HepG2 (cell line): Measurements from ENCODE around the gene STRADA. TPM values are rescaled to one million over a fixed set of nuclear protein-coding genes. Genes with fewer than 3 reads are reported as not detected.

Experiments
- CBX2 ChIP-seq, 2 experiments: fragments of 200-600 bp in 1 of 2; sonication (generic); formaldehyde crosslinking in 1 of 2; IDR thresholded peaks; 2 replicates each; pipeline versions ENCODE4 v1.7.0 to v1.8.1; 2018 to 2022; ENCODE audit warnings: low read depth in 2 of 2, low read length in 1 of 2, mild to moderate bottlenecking in 1 of 2, missing genetic modification reagents in 1 of 2
- CHD2 ChIP-seq: IDR thresholded peaks from 2 replicates; pipeline ENCODE4 v1.6.1; 2011; ENCODE audit warnings: low read depth, low read length, improper control_type of control experiment
- HHEX ChIP-seq: IDR thresholded peaks from 2 replicates; pipeline ENCODE4 v1.6.1; 2016; ENCODE audit warnings: control low read depth
- JDP2 ChIP-seq: sonication (generic); formaldehyde crosslinking; IDR thresholded peaks from 2 replicates; pipeline ENCODE4 v1.8.1; 2022; ENCODE audit warnings: missing genetic modification reagents, borderline replicate concordance
- KDM4B ChIP-seq: sonication (generic); formaldehyde crosslinking; IDR thresholded peaks from 2 replicates; pipeline ENCODE4 v1.4.0; 2020; ENCODE audit warnings: missing genetic modification reagents
- KLF16 ChIP-seq, 2 experiments: sonication (generic) in 1 of 2; formaldehyde crosslinking in 1 of 2; IDR thresholded peaks; 2 replicates each; pipeline versions ENCODE4 v1.6.1 to v1.8.0; 2016 to 2023; ENCODE audit warnings: missing genetic modification reagents in 2 of 2, missing compliant biosample characterization in 1 of 2
- LCORL ChIP-seq, 2 experiments: fragments of 450-650 bp in 1 of 2; sonication (generic) in 1 of 2; formaldehyde crosslinking in 1 of 2; IDR thresholded peaks; 2 replicates each; pipeline versions ENCODE4 v1.5.0 to v1.6.1; 2017 to 2020; ENCODE audit warnings: antibody characterized with exemption in 1 of 2, missing genetic modification reagents in 1 of 2
- PCBP1 ChIP-seq: fragments of 200-400 bp; formaldehyde crosslinking; IDR thresholded peaks from 2 replicates; pipeline ENCODE4 v1.6.1; 2017; ENCODE audit warnings: mild to moderate bottlenecking, low read depth, low read length, borderline replicate concordance
- POLR2AphosphoS5 ChIP-seq: IDR thresholded peaks from 2 replicates; pipeline ENCODE4 v1.6.1; 2012; ENCODE audit warnings: low read depth, low read length
- SALL2 ChIP-seq: sonication (generic); formaldehyde crosslinking; IDR thresholded peaks from 2 replicates; pipeline ENCODE4 v1.8.1; 2023; ENCODE audit warnings: mild to moderate bottlenecking, missing genetic modification reagents, inconsistent platforms
- TOE1 ChIP-seq: sonication (generic); formaldehyde crosslinking; IDR thresholded peaks from 2 replicates; pipeline ENCODE4 v1.4.0; 2020; ENCODE audit warnings: mild to moderate bottlenecking, missing genetic modification reagents
- ZEB1 ChIP-seq: IDR thresholded peaks from 2 replicates; pipeline ENCODE4 v1.6.1; 2012; ENCODE audit warnings: mild to moderate bottlenecking, low read depth, inconsistent platforms; ENCODE audit not compliant: insufficient replicate concordance
- ZNF256 ChIP-seq: sonication (generic); formaldehyde crosslinking; conservative IDR thresholded peaks from 2 replicates; pipeline ENCODE4 v1.4.0; 2020; ENCODE audit warnings: missing genetic modification reagents
- ZNF776 ChIP-seq: sonication (generic); formaldehyde crosslinking; IDR thresholded peaks from 2 replicates; pipeline ENCODE4 v1.4.0; 2020; ENCODE audit warnings: mild to moderate bottlenecking, missing genetic modification reagents
- polyA plus RNA-seq, 8 experiments: library from polyadenylated mRNA; depleted of rRNA in 3 of 8; stranded (reverse) in 7 of 8; unstranded in 1 of 8; fragments of >200 nt; fragmentation: Illumina TruSeq in 4 of 8; extraction: Trizol in 4 of 8; gene quantifications; 2 replicates each; pipeline versions ENCODE4 v1.2.1 to v1.2.3, GENCODE V29; 2011 to 2016; ENCODE audit warnings: low read depth in 4 of 8, missing spikeins in 1 of 8, mixed read lengths in 1 of 8; ENCODE audit not compliant: insufficient read depth in 1 of 8
- total RNA-seq, 5 experiments: library from RNA; depleted of rRNA; stranded (reverse); fragments of >200 nt; fragmentation: Illumina TruSeq; extraction: Trizol; gene quantifications; 2 replicates each; pipeline ENCODE4 v1.2.3, GENCODE V29; 2016; ENCODE audit warnings: low read depth in 1 of 5
- TF ChIP-seq, protein P1 (sequence below): sonication (generic); formaldehyde crosslinking; IDR thresholded peaks from 2 replicates; pipeline ENCODE4 v1.5.0; 2020; ENCODE audit warnings: missing genetic modification reagents
- TF ChIP-seq, protein P2 (sequence below): sonication (generic); formaldehyde crosslinking; IDR thresholded peaks from 2 replicates; pipeline ENCODE4 v1.8.0; 2022; ENCODE audit warnings: low read depth, missing genetic modification reagents
- TF ChIP-seq, protein P3 (sequence below): sonication (generic); formaldehyde crosslinking; IDR thresholded peaks from 2 replicates; pipeline ENCODE4 v1.4.0; 2020; ENCODE audit warnings: missing genetic modification reagents; ENCODE audit errors: not compliant biosample characterization
- TF ChIP-seq, protein P4 (sequence below): sonication (generic); formaldehyde crosslinking; IDR thresholded peaks from 2 replicates; pipeline ENCODE4 v1.4.0; 2020; ENCODE audit warnings: missing genetic modification reagents
- TF ChIP-seq, protein P5 (sequence below): sonication (generic); formaldehyde crosslinking; IDR thresholded peaks from 2 replicates; pipeline ENCODE4 v1.8.0; 2022; ENCODE audit warnings: mild to moderate bottlenecking, missing genetic modification reagents; ENCODE audit not compliant: insufficient replicate concordance
- TF ChIP-seq, protein P6 (sequence below): sonication (generic); formaldehyde crosslinking; IDR thresholded peaks from 2 replicates; pipeline ENCODE4 v1.8.1; 2023; ENCODE audit warnings: mild to moderate bottlenecking, missing genetic modification reagents, borderline replicate concordance

Gene STRADA
- total and polyA plus RNA-seq, 2 of the 13 experiments (the other 11 are each of a cell fraction or from before 2014, with no cell fraction given), result 17.6 to 17.9 TPM

DNA sequence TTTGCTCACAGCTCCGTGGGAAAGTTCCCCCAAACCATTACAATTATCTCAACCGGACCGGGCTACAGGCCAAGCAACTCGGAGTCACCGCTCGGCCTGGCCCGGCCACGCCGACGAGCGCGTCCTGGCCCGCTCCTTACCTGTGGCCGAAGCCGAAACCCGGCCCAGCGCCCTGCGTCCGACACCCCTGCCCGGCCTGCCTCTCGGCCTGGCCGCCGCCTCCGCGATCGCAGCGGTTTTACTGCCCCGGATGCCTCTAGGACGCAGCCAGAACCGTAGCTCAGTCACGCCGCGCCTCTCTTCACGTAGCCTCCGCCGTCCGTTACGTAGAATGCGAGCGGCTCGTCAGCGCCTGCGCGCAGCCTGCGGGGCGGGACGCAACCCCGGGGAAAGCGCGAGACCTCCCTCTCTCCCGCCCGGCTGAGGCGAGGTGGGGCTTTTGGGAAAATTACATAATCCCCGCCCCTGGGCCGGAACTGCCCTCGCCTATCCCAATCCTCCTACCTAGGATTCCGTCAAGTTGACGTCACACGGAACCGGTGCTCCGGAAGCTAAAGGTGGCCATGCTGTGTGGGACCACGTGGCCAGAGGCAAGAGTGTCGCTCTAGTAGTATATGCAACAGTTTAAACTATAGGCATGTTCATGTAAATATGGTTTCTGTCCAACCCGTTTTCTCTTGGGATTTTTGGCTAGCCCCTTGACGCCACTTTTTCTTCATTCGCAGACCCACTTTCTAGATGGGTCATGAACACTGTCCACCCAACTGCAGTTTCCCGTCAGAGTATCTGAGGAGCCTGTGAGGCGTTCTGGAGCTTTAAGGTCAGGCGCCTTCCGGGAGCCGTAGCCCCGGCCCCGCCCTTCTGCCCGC is 31.9 kb upstream of the STRADA start, which contains the start of gene CCDC47 (continued):
- TF ChIP-seq, protein P1, sequence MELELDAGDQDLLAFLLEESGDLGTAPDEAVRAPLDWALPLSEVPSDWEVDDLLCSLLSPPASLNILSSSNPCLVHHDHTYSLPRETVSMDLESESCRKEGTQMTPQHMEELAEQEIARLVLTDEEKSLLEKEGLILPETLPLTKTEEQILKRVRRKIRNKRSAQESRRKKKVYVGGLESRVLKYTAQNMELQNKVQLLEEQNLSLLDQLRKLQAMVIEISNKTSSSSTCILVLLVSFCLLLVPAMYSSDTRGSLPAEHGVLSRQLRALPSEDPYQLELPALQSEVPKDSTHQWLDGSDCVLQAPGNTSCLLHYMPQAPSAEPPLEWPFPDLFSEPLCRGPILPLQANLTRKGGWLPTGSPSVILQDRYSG, result peak; percentile 45; the same call in 1 of the 2 replicates
- TF ChIP-seq SALL2 (CRISPR knock-in tag) (peak; percentile 98), CHD2 (peak; percentile 94), HHEX (CRISPR knock-in tag) (0 out of 2 replicates have a peak, but pooled peaks have one; percentile 5), LCORL (IDR thresholded peaks at IDR 0.05) (peak; percentile 82), LCORL (CRISPR knock-in tag; IDR thresholded peaks at IDR 0.05) (peak; percentile 98), ZNF256 (peak; percentile 88), CBX2 (IDR thresholded peaks at IDR 0.05; ENCODE audit: low read depth, low read length) (no peak), CBX2 (CRISPR knock-in tag; IDR thresholded peaks at IDR 0.05; ENCODE audit: low read depth) (peak; percentile 21; the same call in 1 of the 2 replicates), TOE1 (CRISPR knock-in tag) (no peak), POLR2AphosphoS5 (peak; percentile 79), ZEB1 (peak; percentile 86), KDM4B (CRISPR knock-in tag) (no peak; the same call in 1 of the 2 replicates), JDP2 (CRISPR knock-in tag) (no peak), PCBP1 (peak; percentile 66; the same call in 1 of the 2 replicates), KLF16 (CRISPR knock-in tag; IDR thresholded peaks at IDR 0.05) (peak in 1 of 2 experiments; percentile 95; a peak in 2 of 4 replicates), ZNF776 (peak; percentile 44; the same call in 1 of the 2 replicates)
- TF ChIP-seq, protein P2, sequence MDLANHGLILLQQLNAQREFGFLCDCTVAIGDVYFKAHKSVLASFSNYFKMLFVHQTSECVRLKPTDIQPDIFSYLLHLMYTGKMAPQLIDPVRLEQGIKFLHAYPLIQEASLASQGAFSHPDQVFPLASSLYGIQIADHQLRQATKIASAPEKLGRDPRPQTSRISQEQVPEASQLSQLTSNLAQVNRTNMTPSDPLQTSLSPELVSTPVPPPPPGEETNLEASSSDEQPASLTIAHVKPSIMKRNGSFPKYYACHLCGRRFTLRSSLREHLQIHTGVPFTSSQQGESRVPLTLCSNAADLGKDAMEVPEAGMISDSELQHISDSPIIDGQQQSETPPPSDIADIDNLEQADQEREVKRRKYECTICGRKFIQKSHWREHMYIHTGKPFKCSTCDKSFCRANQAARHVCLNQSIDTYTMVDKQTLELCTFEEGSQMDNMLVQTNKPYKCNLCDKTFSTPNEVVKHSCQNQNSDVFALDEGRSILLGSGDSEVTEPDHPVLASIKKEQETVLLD (CRISPR knock-in tag), result peak; percentile 91; the same call in 1 of the 2 replicates
- TF ChIP-seq, protein P3, sequence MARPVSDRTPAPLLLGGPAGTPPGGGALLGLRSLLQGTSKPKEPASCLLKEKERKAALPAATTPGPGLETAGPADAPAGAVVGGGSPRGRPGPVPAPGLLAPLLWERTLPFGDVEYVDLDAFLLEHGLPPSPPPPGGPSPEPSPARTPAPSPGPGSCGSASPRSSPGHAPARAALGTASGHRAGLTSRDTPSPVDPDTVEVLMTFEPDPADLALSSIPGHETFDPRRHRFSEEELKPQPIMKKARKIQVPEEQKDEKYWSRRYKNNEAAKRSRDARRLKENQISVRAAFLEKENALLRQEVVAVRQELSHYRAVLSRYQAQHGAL (CRISPR knock-in tag), result no peak
- TF ChIP-seq, protein P4, sequence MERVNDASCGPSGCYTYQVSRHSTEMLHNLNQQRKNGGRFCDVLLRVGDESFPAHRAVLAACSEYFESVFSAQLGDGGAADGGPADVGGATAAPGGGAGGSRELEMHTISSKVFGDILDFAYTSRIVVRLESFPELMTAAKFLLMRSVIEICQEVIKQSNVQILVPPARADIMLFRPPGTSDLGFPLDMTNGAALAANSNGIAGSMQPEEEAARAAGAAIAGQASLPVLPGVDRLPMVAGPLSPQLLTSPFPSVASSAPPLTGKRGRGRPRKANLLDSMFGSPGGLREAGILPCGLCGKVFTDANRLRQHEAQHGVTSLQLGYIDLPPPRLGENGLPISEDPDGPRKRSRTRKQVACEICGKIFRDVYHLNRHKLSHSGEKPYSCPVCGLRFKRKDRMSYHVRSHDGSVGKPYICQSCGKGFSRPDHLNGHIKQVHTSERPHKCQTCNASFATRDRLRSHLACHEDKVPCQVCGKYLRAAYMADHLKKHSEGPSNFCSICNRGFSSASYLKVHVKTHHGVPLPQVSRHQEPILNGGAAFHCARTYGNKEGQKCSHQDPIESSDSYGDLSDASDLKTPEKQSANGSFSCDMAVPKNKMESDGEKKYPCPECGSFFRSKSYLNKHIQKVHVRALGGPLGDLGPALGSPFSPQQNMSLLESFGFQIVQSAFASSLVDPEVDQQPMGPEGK, result peak; percentile 74
- TF ChIP-seq, protein P5, sequence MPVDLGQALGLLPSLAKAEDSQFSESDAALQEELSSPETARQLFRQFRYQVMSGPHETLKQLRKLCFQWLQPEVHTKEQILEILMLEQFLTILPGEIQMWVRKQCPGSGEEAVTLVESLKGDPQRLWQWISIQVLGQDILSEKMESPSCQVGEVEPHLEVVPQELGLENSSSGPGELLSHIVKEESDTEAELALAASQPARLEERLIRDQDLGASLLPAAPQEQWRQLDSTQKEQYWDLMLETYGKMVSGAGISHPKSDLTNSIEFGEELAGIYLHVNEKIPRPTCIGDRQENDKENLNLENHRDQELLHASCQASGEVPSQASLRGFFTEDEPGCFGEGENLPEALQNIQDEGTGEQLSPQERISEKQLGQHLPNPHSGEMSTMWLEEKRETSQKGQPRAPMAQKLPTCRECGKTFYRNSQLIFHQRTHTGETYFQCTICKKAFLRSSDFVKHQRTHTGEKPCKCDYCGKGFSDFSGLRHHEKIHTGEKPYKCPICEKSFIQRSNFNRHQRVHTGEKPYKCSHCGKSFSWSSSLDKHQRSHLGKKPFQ (CRISPR knock-in tag), result peak; percentile 84
- TF ChIP-seq, protein P6, sequence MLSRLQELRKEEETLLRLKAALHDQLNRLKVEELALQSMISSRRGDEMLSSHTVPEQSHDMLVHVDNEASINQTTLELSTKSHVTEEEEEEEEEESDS (CRISPR knock-in tag), result 0 out of 2 replicates have a peak, but pooled peaks have one; percentile 9
